IgD-negative memory B cell (primary cell): ENCODE measurements around the gene DNAAF2. TPM values are rescaled to one million over a fixed set of nuclear protein-coding genes. Genes with fewer than 3 reads are reported as not detected.

Experiments used
- H3K27ac Mint-ChIP-seq, 3 donors: one replicate each; pipeline ENCODE4 v1.8.0; 2020 to 2022; ENCODE audit warnings: mild to moderate bottlenecking in 3 of 3, mixed read lengths in 3 of 3, moderate library complexity in 1 of 3
- H3K27me3 Mint-ChIP-seq: one replicate; pipeline ENCODE4 v1.8.0; 2021; ENCODE audit warnings: mixed read lengths
- H3K36me3 Mint-ChIP-seq: one replicate; pipeline ENCODE4 v1.8.0; 2020; ENCODE audit warnings: mild to moderate bottlenecking, mixed read lengths
- H3K4me1 Mint-ChIP-seq, 3 donors: one replicate each; pipeline ENCODE4 v1.8.0; 2020 to 2022; ENCODE audit warnings: mixed read lengths in 3 of 3, mild to moderate bottlenecking in 1 of 3
- H3K4me3 Mint-ChIP-seq, 4 donors: one replicate each; pipeline ENCODE4 v1.8.0; 2020 to 2022; ENCODE audit warnings: mild to moderate bottlenecking in 4 of 4, mixed read lengths in 4 of 4, moderate library complexity in 3 of 4
- H3K9me3 Mint-ChIP-seq, 3 donors: one replicate each; pipeline ENCODE4 v1.8.0; 2020 to 2021; ENCODE audit warnings: mixed read lengths in 3 of 3, mild to moderate bottlenecking in 1 of 3
- polyA plus RNA-seq: library from polyadenylated mRNA; unstranded; fragments of 300-500 nt; fragmentation: Illumina TruSeq; gene quantifications from one replicate; pipeline ENCODE4 v1.2.3, GENCODE V29; 2021

The DNAAF2 gene
- polyA plus RNA-seq, 1 donor from 2014 or later = 33.4 TPM

- Mint-ChIP-seq H3K36me3 (peaks cover 20% of the 10 kb centered on the region), H3K9me3 (peaks cover 0 to 3% (median 0%) of the 10 kb centered on the region in 3 donors), H3K4me3 (peak overlapping the region; percentile 18 to 63 (median 33)), H3K27me3 (no peaks in the 10 kb centered on the region), H3K27ac (peak overlapping the region; percentile 1 to 100 (median 98)), H3K4me1 (peaks cover 37 to 39% (median 39%) of the 10 kb centered on the region in 3 donors)
Observed at GRCh38 chr14:49582113-49582977, 52.7 kb downstream of the DNAAF2 start.

GRCh38 chr14:49581209-49582112 lies 53.6 kb downstream of the DNAAF2 start:
- Mint-ChIP-seq H3K36me3 (peaks cover 20% of the 10 kb centered on the region), H3K27ac (peak overlapping the region in 1 of 3 donors; percentile 98), H3K9me3 (peaks cover 0 to 3% (median 0%) of the 10 kb centered on the region in 3 donors), H3K4me1 (peaks cover 31 to 35% (median 33%) of the 10 kb centered on the region in 3 donors), H3K27me3 (no peaks in the 10 kb centered on the region), H3K4me3 (peak overlapping the region in 2 of 4 donors; percentile 55 to 63)

GRCh38 chr14:49579841-49580240 lies 55.2 kb downstream of the DNAAF2 start:
- Mint-ChIP-seq H3K4me1 (peaks cover 21 to 32% (median 30%) of the 10 kb centered on the region in 3 donors), H3K4me3 (peak overlapping the region in 1 of 4 donors; percentile 4), H3K9me3 (no peaks in the 10 kb centered on the region), H3K27me3 (no peaks in the 10 kb centered on the region), H3K27ac (no peak overlapping the region), H3K36me3 (peaks cover 18% of the 10 kb centered on the region)

- H3K27ac Mint-ChIP-seq = peak overlapping the region in 1 of 3 donors; percentile 41
Observed at GRCh38 chr14:49578141-49578540, 56.9 kb downstream of the DNAAF2 start.

More at GRCh38 chr14:49578141-49578540, 56.9 kb downstream of the DNAAF2 start:
- peaks cover 16% of the 10 kb centered on the region for H3K36me3 Mint-ChIP-seq
- H3K9me3 Mint-ChIP-seq = no peaks in the 10 kb centered on the region
- H3K4me3 Mint-ChIP-seq = no peak overlapping the region
- H3K27me3 Mint-ChIP-seq = no peaks in the 10 kb centered on the region
- peaks cover 17 to 22% (median 21%) of the 10 kb centered on the region in 3 donors for H3K4me1 Mint-ChIP-seq

Other genes with a start within 250 kb of the DNAAF2 start
- gene RPS29, start 48.9 kb downstream of the DNAAF2 start, polyA plus RNA-seq = 10,099 TPM
- gene LRR1, start 36.3 kb downstream of the DNAAF2 start, polyA plus RNA-seq = 10.1 TPM
- 504 TPM for gene RPL36AL, start 14.6 kb downstream of the DNAAF2 start, polyA plus RNA-seq
- 31.3 TPM for gene MGAT2, start 14.4 kb downstream of the DNAAF2 start, polyA plus RNA-seq
- not detected for gene POLE2, start 53.0 kb upstream of the DNAAF2 start, polyA plus RNA-seq
- gene KLHDC1, start 57.9 kb upstream of the DNAAF2 start, polyA plus RNA-seq = 2.6 TPM
- 48.1 TPM for gene KLHDC2, start 132.9 kb upstream of the DNAAF2 start, polyA plus RNA-seq
- 55.9 TPM for gene NEMF, start 217.5 kb upstream of the DNAAF2 start, polyA plus RNA-seq